ENCODE data around the gene NFKB2.
A peak's percentile ranks its signal among the peaks of the same experiment; 100 is the strongest.

NFKB2 gene

GRCh38 chr10:102379383-102379782, 16.1 kb upstream of the NFKB2 start:
- Histone ChIP-seq H3K79me2 (ENCODE audit: control insufficient read depth, insufficient read depth, low read length) (no peaks in the 10 kb centered on the region), H4K5ac (ENCODE audit: low read length) (no peak overlapping the region), H3K23ac (ENCODE audit: low read length) (no peak overlapping the region), H3K27me3 (ENCODE audit: insufficient read depth, low read length, poor library complexity) (no peaks in the 10 kb centered on the region), H3K18ac (ENCODE audit: low read length) (no peak overlapping the region), H3K36me3 (ENCODE audit: control insufficient read depth, insufficient read depth, low read length) (peaks cover 9% of the 10 kb centered on the region), H3K4ac (ENCODE audit: low read depth, low read length) (no peak overlapping the region), H2BK120ac (ENCODE audit: low read depth, low read length) (no peak overlapping the region), H3K56ac (ENCODE audit: low read length) (no peak overlapping the region), H3K4me1 (ENCODE audit: control insufficient read depth, low read depth, low read length) (no peaks in the 10 kb centered on the region), H3K27ac (ENCODE audit: low read depth, low read length) (no peak overlapping the region), H2BK5ac (ENCODE audit: low read length) (no peak overlapping the region), H3K4me2 (ENCODE audit: low read length) (no peak overlapping the region), H2AK5ac (ENCODE audit: low read length) (no peak overlapping the region), H4K8ac (ENCODE audit: low read depth, low read length) (no peak overlapping the region), H2BK15ac (replicated peaks; ENCODE audit: low read depth) (no peak overlapping the region), H3K4me3 (ENCODE audit: low read length) (no peak overlapping the region), H3K9ac (ENCODE audit: low read length) (no peak overlapping the region), H3K79me1 (ENCODE audit: low read length) (no peaks in the 10 kb centered on the region)
- no peak for DNase-seq
- WGBS (ENCODE audit: extremely low coverage, insufficient coverage, low lambda C conversion rate): no CpG with 5 or more reads among the region's 6 CpGs

GRCh38 chr10:102381983-102382382, 13.5 kb upstream of the NFKB2 start:
- DNase-seq: no peak
- Histone ChIP-seq H3K27me3 (ENCODE audit: insufficient read depth, low read length, poor library complexity) (no peaks in the 10 kb centered on the region), H4K5ac (ENCODE audit: low read length) (no peak overlapping the region), H2BK15ac (replicated peaks; ENCODE audit: low read depth) (no peak overlapping the region), H3K36me3 (ENCODE audit: control insufficient read depth, insufficient read depth, low read length) (peaks cover 6% of the 10 kb centered on the region), H2BK120ac (ENCODE audit: low read depth, low read length) (no peak overlapping the region), H4K8ac (ENCODE audit: low read depth, low read length) (no peak overlapping the region), H2BK5ac (ENCODE audit: low read length) (no peak overlapping the region), H3K4me1 (ENCODE audit: control insufficient read depth, low read depth, low read length) (no peaks in the 10 kb centered on the region), H2AK5ac (ENCODE audit: low read length) (no peak overlapping the region), H3K56ac (ENCODE audit: low read length) (no peak overlapping the region), H3K4me2 (ENCODE audit: low read length) (no peak overlapping the region), H3K4me3 (ENCODE audit: low read length) (no peak overlapping the region), H3K4ac (ENCODE audit: low read depth, low read length) (no peak overlapping the region), H3K23ac (ENCODE audit: low read length) (no peak overlapping the region), H3K27ac (ENCODE audit: low read depth, low read length) (no peak overlapping the region), H3K79me2 (ENCODE audit: control insufficient read depth, insufficient read depth, low read length) (no peaks in the 10 kb centered on the region), H3K9ac (ENCODE audit: low read length) (no peak overlapping the region), H3K18ac (ENCODE audit: low read length) (no peak overlapping the region), H3K79me1 (ENCODE audit: low read length) (no peaks in the 10 kb centered on the region)
- WGBS (ENCODE audit: extremely low coverage, insufficient coverage, low lambda C conversion rate): no CpG with 5 or more reads among the region's 9 CpGs

GRCh38 chr10:102382871-102383270, 12.6 kb upstream of the NFKB2 start:
- Histone ChIP-seq H2AK5ac (ENCODE audit: low read length) (no peak overlapping the region), H2BK5ac (ENCODE audit: low read length) (no peak overlapping the region), H4K5ac (ENCODE audit: low read length) (no peak overlapping the region), H3K4ac (ENCODE audit: low read depth, low read length) (no peak overlapping the region), H3K4me1 (ENCODE audit: control insufficient read depth, low read depth, low read length) (no peaks in the 10 kb centered on the region), H3K79me1 (ENCODE audit: low read length) (no peaks in the 10 kb centered on the region), H3K27me3 (ENCODE audit: insufficient read depth, low read length, poor library complexity) (no peaks in the 10 kb centered on the region), H3K36me3 (ENCODE audit: control insufficient read depth, insufficient read depth, low read length) (peaks cover 6% of the 10 kb centered on the region), H3K27ac (ENCODE audit: low read depth, low read length) (no peak overlapping the region), H2BK15ac (replicated peaks; ENCODE audit: low read depth) (no peak overlapping the region), H4K8ac (ENCODE audit: low read depth, low read length) (no peak overlapping the region), H2BK120ac (ENCODE audit: low read depth, low read length) (no peak overlapping the region), H3K4me2 (ENCODE audit: low read length) (no peak overlapping the region), H3K18ac (ENCODE audit: low read length) (no peak overlapping the region), H3K79me2 (ENCODE audit: control insufficient read depth, insufficient read depth, low read length) (no peaks in the 10 kb centered on the region), H3K4me3 (ENCODE audit: low read length) (no peak overlapping the region), H3K23ac (ENCODE audit: low read length) (no peak overlapping the region), H3K9ac (ENCODE audit: low read length) (no peak overlapping the region), H3K56ac (ENCODE audit: low read length) (no peak overlapping the region)
- DNase-seq: no peak
- no CpG with 5 or more reads among the region's 8 CpGs for WGBS (ENCODE audit: extremely low coverage, insufficient coverage, low lambda C conversion rate)

DNA sequence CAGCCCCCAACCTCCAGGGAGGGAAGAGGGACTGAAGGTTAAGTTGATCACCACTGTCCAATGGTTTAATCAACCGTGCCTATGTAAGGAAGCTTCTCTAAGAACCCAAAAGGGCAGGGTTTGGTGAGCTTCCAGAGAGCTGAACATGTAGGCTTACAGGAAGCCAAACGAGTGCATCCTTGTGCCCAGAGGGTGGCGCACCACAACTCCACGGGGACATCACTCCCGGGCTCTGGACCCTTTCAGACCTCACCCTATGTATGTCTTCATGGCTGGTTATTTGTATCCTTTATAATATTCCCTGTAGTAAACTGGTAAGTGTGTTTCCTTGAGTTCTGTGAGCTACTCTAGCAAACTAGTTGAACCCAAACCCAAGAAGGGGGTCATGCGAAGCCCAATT, 11.5 kb upstream of the NFKB2 start:
- Histone ChIP-seq H4K8ac (ENCODE audit: low read depth, low read length) (no peak overlapping the region), H3K56ac (ENCODE audit: low read length) (no peak overlapping the region), H2AK5ac (ENCODE audit: low read length) (no peak overlapping the region), H2BK5ac (ENCODE audit: low read length) (no peak overlapping the region), H3K4me1 (ENCODE audit: control insufficient read depth, low read depth, low read length) (no peaks in the 10 kb centered on the region), H3K27ac (ENCODE audit: low read depth, low read length) (no peak overlapping the region), H2BK15ac (replicated peaks; ENCODE audit: low read depth) (no peak overlapping the region), H4K5ac (ENCODE audit: low read length) (no peak overlapping the region), H3K79me2 (ENCODE audit: control insufficient read depth, insufficient read depth, low read length) (no peaks in the 10 kb centered on the region), H3K9ac (ENCODE audit: low read length) (no peak overlapping the region), H3K27me3 (ENCODE audit: insufficient read depth, low read length, poor library complexity) (no peaks in the 10 kb centered on the region), H3K23ac (ENCODE audit: low read length) (no peak overlapping the region), H3K18ac (ENCODE audit: low read length) (no peak overlapping the region), H3K4me2 (ENCODE audit: low read length) (no peak overlapping the region), H3K36me3 (ENCODE audit: control insufficient read depth, insufficient read depth, low read length) (peaks cover 4% of the 10 kb centered on the region), H2BK120ac (ENCODE audit: low read depth, low read length) (no peak overlapping the region), H3K4me3 (ENCODE audit: low read length) (no peak overlapping the region), H3K4ac (ENCODE audit: low read depth, low read length) (no peak overlapping the region), H3K79me1 (ENCODE audit: low read length) (no peaks in the 10 kb centered on the region)
- no CpG with 5 or more reads among the region's 6 CpGs for WGBS (ENCODE audit: extremely low coverage, insufficient coverage, low lambda C conversion rate)
- DNase-seq: peak; percentile 58

- Histone ChIP-seq H3K23ac (ENCODE audit: low read length) (no peak overlapping the region), H3K56ac (ENCODE audit: low read length) (no peak overlapping the region), H3K4ac (ENCODE audit: low read depth, low read length) (no peak overlapping the region), H3K18ac (ENCODE audit: low read length) (no peak overlapping the region), H4K5ac (ENCODE audit: low read length) (no peak overlapping the region), H2BK5ac (ENCODE audit: low read length) (no peak overlapping the region), H3K79me1 (ENCODE audit: low read length) (no peaks in the 10 kb centered on the region), H2BK15ac (replicated peaks; ENCODE audit: low read depth) (no peak overlapping the region), H3K36me3 (ENCODE audit: control insufficient read depth, insufficient read depth, low read length) (peaks cover 4% of the 10 kb centered on the region), H2BK120ac (ENCODE audit: low read depth, low read length) (no peak overlapping the region), H3K27me3 (ENCODE audit: insufficient read depth, low read length, poor library complexity) (no peaks in the 10 kb centered on the region), H3K79me2 (ENCODE audit: control insufficient read depth, insufficient read depth, low read length) (no peaks in the 10 kb centered on the region), H4K8ac (ENCODE audit: low read depth, low read length) (no peak overlapping the region), H3K4me3 (ENCODE audit: low read length) (no peak overlapping the region), H3K4me2 (ENCODE audit: low read length) (no peak overlapping the region), H3K27ac (ENCODE audit: low read depth, low read length) (no peak overlapping the region), H3K9ac (ENCODE audit: low read length) (no peak overlapping the region), H2AK5ac (ENCODE audit: low read length) (no peak overlapping the region), H3K4me1 (ENCODE audit: control insufficient read depth, low read depth, low read length) (no peaks in the 10 kb centered on the region)
- no peak for DNase-seq
- no CpG with 5 or more reads among the region's 4 CpGs for WGBS (ENCODE audit: extremely low coverage, insufficient coverage, low lambda C conversion rate)
Observed at GRCh38 chr10:102384606-102385429, 10.7 kb upstream of the NFKB2 start.

- Histone ChIP-seq H2BK120ac (ENCODE audit: low read depth, low read length) (no peak overlapping the region), H3K36me3 (ENCODE audit: control insufficient read depth, insufficient read depth, low read length) (no peaks in the 10 kb centered on the region), H3K9ac (ENCODE audit: low read length) (no peak overlapping the region), H4K8ac (ENCODE audit: low read depth, low read length) (no peak overlapping the region), H3K79me2 (ENCODE audit: control insufficient read depth, insufficient read depth, low read length) (no peaks in the 10 kb centered on the region), H3K4me2 (ENCODE audit: low read length) (no peak overlapping the region), H3K23ac (ENCODE audit: low read length) (no peak overlapping the region), H2BK15ac (replicated peaks; ENCODE audit: low read depth) (no peak overlapping the region), H3K4ac (ENCODE audit: low read depth, low read length) (no peak overlapping the region), H3K18ac (ENCODE audit: low read length) (no peak overlapping the region), H2BK5ac (ENCODE audit: low read length) (no peak overlapping the region), H3K27me3 (ENCODE audit: insufficient read depth, low read length, poor library complexity) (no peaks in the 10 kb centered on the region), H3K79me1 (ENCODE audit: low read length) (no peaks in the 10 kb centered on the region), H2AK5ac (ENCODE audit: low read length) (no peak overlapping the region), H4K5ac (ENCODE audit: low read length) (no peak overlapping the region), H3K27ac (ENCODE audit: low read depth, low read length) (no peak overlapping the region), H3K56ac (ENCODE audit: low read length) (no peak overlapping the region), H3K4me1 (ENCODE audit: control insufficient read depth, low read depth, low read length) (peaks cover 3% of the 10 kb centered on the region), H3K4me3 (ENCODE audit: low read length) (no peak overlapping the region)
- WGBS (ENCODE audit: extremely low coverage, insufficient coverage, low lambda C conversion rate): no CpG with 5 or more reads among the region's 3 CpGs
- DNase-seq: no peak
Observed at GRCh38 chr10:102389894-102390293, 5.6 kb upstream of the NFKB2 start.
